GM12878 (cell line): ENCODE data around the gene CHCHD3. TPM values are rescaled to one million over a fixed set of nuclear protein-coding genes. Genes with fewer than 3 reads are reported as not detected.

Experiments
- BMI1 ChIP-seq: fragments of 450-650 bp; IDR thresholded peaks from 2 replicates; pipeline ENCODE4 v1.6.1; 2016; ENCODE audit warnings: mild to moderate bottlenecking, moderate library complexity, borderline replicate concordance
- MXI1 ChIP-seq: fragments of 150-350 bp; IDR thresholded peaks from 2 replicates; pipeline ENCODE4 v1.6.1; 2011; ENCODE audit warnings: low read depth, mild to moderate bottlenecking, inconsistent platforms, low read length, improper control_type of control experiment
- SMAD5 ChIP-seq: IDR thresholded peaks from 2 replicates; pipeline ENCODE4 v1.6.1; 2016; ENCODE audit warnings: antibody characterized with exemption, low read depth
- SUZ12 ChIP-seq: fragments of 200-600 bp; sonication (generic); IDR thresholded peaks from one replicate; pipeline ENCODE4 v1.6.1; 2018; ENCODE audit warnings: antibody characterized with exemption, mild to moderate bottlenecking; ENCODE audit not compliant: unreplicated experiment
- TCF7 ChIP-seq: IDR thresholded peaks from 2 replicates; pipeline ENCODE4 v1.6.1; 2014; ENCODE audit warnings: antibody characterized with exemption, borderline replicate concordance
- ZBTB4 ChIP-seq: fragments of 450-650 bp; formaldehyde crosslinking; IDR thresholded peaks from 2 replicates; pipeline ENCODE4 v1.4.0; 2022; ENCODE audit warnings: mild to moderate bottlenecking, moderate library complexity
- ZNF24 ChIP-seq: fragments of 450-650 bp; IDR thresholded peaks from 2 replicates; pipeline ENCODE4 v1.6.1; 2017; ENCODE audit warnings: antibody characterized with exemption, mild to moderate bottlenecking
- polyA plus RNA-seq, 11 experiments: library from polyadenylated mRNA; depleted of rRNA in 4 of 11; unstranded in 6 of 11; stranded (reverse) in 5 of 11; fragments of >200 nt; fragmentation: Nextera tagmentation in 4 of 11; fragmentation: Illumina TruSeq in 1 of 11; extraction: Ambion mirVana in 4 of 11; extraction: Trizol in 1 of 11; gene quantifications; 1 replicate in 1 of 11; 2 replicates in 10 of 11; pipeline versions ENCODE4 v1.2.1 to v1.2.3, GENCODE V29; 2011 to 2016; ENCODE audit warnings: inconsistent platforms in 2 of 11, missing spikeins in 2 of 11, low read depth in 1 of 11
- total RNA-seq, 4 experiments: library from RNA; depleted of rRNA in 3 of 4; stranded (reverse); fragments of >200 nt in 3 of 4; fragmentation: Illumina TruSeq in 1 of 4; extraction: Trizol in 1 of 4; gene quantifications; 2 replicates each; pipeline versions ENCODE4 v1.2.1 to v1.2.3, GENCODE V29; 2013 to 2021
- TF ChIP-seq, protein P1 (sequence below): fragments of 450-650 bp; IDR thresholded peaks from 2 replicates; pipeline ENCODE4 v1.6.1; 2017; ENCODE audit warnings: mild to moderate bottlenecking, moderate library complexity

CHCHD3 gene
- total and polyA plus RNA-seq, 10 of the 15 experiments (the other 5 are each of a cell fraction or from before 2014, with no cell fraction given), result 38.3 to 178 (median 96.2) TPM

DNA sequence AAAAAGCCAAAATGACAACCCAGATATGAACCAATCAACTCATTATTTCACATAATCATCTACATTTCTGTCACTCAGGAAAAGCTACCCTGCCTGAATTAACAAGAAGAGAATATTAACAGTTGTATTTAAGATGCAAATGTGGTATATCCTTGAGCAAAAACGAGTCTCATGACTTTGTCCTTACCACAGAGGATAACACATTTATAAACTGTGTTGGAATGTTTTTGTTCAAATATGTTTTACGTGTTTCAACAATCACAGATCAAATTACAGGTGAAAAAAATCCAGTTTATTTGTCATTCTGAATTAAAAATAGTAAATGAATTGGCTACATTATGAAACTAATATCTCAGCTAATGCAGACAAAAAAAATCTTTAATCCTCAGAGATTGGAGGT, 34.6 kb downstream of the CHCHD3 start (continued):
- TF ChIP-seq, protein P1, sequence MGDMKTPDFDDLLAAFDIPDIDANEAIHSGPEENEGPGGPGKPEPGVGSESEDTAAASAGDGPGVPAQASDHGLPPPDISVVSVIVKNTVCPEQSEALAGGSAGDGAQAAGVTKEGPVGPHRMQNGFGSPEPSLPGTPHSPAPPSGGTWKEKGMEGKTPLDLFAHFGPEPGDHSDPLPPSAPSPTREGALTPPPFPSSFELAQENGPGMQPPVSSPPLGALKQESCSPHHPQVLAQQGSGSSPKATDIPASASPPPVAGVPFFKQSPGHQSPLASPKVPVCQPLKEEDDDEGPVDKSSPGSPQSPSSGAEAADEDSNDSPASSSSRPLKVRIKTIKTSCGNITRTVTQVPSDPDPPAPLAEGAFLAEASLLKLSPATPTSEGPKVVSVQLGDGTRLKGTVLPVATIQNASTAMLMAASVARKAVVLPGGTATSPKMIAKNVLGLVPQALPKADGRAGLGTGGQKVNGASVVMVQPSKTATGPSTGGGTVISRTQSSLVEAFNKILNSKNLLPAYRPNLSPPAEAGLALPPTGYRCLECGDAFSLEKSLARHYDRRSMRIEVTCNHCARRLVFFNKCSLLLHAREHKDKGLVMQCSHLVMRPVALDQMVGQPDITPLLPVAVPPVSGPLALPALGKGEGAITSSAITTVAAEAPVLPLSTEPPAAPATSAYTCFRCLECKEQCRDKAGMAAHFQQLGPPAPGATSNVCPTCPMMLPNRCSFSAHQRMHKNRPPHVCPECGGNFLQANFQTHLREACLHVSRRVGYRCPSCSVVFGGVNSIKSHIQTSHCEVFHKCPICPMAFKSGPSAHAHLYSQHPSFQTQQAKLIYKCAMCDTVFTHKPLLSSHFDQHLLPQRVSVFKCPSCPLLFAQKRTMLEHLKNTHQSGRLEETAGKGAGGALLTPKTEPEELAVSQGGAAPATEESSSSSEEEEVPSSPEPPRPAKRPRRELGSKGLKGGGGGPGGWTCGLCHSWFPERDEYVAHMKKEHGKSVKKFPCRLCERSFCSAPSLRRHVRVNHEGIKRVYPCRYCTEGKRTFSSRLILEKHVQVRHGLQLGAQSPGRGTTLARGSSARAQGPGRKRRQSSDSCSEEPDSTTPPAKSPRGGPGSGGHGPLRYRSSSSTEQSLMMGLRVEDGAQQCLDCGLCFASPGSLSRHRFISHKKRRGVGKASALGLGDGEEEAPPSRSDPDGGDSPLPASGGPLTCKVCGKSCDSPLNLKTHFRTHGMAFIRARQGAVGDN, result no peak
- no peak for TF ChIP-seq TCF7
- no peak for TF ChIP-seq ZNF24
- no peak for TF ChIP-seq BMI1
- no peak for TF ChIP-seq MXI1
- no peak for TF ChIP-seq SUZ12
- TF ChIP-seq ZBTB4 (CRISPR knock-in tag), result no peak
- TF ChIP-seq SMAD5, result no peak
